ENCODE measurements around the gene CAPS.

- TF ChIP-seq EZH2phosphoT487 (IDR thresholded peaks at IDR 0.05) (no peak), EZH2 (IDR thresholded peaks at IDR 0.05) (no peak)
Observed at GRCh38 chr19:5895409-5895808, 18.6 kb upstream of the CAPS start.

Measured in neural progenitor cell (in vitro differentiated cells).